ENCODE measurements around the gene GGACT.

GGACT gene

GRCh38 chr13:100510208-100510957, 78.2 kb downstream of the GGACT start:
- no peak for DNase-seq

GRCh38 chr13:100508996-100509395, 79.6 kb downstream of the GGACT start:
- no peak for DNase-seq

GRCh38 chr13:100508455-100508854, 80.1 kb downstream of the GGACT start:
- DNase-seq = no peak

- DNase-seq = no peak
Measured at GRCh38 chr13:100506600-100507422, 81.8 kb downstream of the GGACT start.

GRCh38 chr13:100506154-100506553, 82.4 kb downstream of the GGACT start:
- no peak for DNase-seq

GRCh38 chr13:100503622-100504021, 85.0 kb downstream of the GGACT start:
- no peak for DNase-seq

GRCh38 chr13:100502446-100502845, 86.1 kb downstream of the GGACT start:
- no peak for DNase-seq

GRCh38 chr13:100497389-100497788, 91.2 kb downstream of the GGACT start:
- no peak for DNase-seq

GRCh38 chr13:100495455-100495854, 93.1 kb downstream of the GGACT start:
- no peak for DNase-seq

- no peak for DNase-seq
Measured at GRCh38 chr13:100493418-100493817, 95.2 kb downstream of the GGACT start.

- no peak for DNase-seq
Measured at GRCh38 chr13:100491164-100491842, 97.3 kb downstream of the GGACT start.

- peak; percentile 6 for DNase-seq
Measured at GRCh38 chr13:100490692-100491091, 97.9 kb downstream of the GGACT start.

GRCh38 chr13:100485265-100485664, 103.3 kb downstream of the GGACT start:
- DNase-seq = no peak

GRCh38 chr13:100484702-100485101, 103.9 kb downstream of the GGACT start:
- no peak for DNase-seq

- no peak for DNase-seq
Measured at GRCh38 chr13:100483841-100484381, 104.7 kb downstream of the GGACT start.

- no peak for DNase-seq
Measured at GRCh38 chr13:100483139-100483538, 105.5 kb downstream of the GGACT start.

GRCh38 chr13:100480676-100481075, 107.9 kb downstream of the GGACT start:
- no peak for DNase-seq
